ENCODE measurements around the gene MIOX. TPM values are rescaled to one million over a fixed set of nuclear protein-coding genes. Genes with fewer than 3 reads are reported as not detected.

Gene MIOX
- total RNA-seq, 4 donors from 2014 or later, result not detected

DNA sequence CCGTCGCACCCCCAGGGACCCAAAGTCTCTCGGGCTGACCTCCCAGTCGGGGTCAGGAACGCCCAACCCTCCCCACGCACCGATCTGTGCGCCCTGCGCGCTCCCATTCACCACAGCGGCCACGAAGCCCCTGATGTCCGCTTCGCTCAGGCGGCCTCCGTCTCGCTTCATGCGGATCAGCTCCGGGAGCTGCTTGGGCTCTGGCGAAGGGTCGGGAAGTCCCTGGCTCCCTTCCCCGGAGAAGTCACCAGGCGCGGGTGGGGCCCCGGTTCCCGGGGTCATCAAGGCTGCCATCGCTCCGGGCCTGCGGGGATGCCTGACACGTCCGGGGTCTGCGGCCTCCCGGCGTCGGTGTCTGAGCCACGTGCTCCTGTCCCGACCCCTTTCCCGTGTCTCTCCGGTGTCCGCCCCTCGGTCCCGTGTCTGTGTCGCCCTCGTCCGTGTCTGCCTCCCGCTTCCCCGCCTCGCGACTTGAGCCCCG is 42.8 kb downstream of the MIOX start:
- Histone ChIP-seq H3K27ac (peak overlapping the region; percentile 96 to 100 (median 98)), H3K27me3 (peaks cover 0 to 35% (median 0%) of the 10 kb centered on the region in 4 donors), H3K4me1 (peaks cover 36 to 96% (median 49%) of the 10 kb centered on the region in 3 donors), H3K9me3 (no peaks in the 10 kb centered on the region), H3K4me3 (peak overlapping the region; percentile 54 to 87 (median 64)), H3K36me3 (no peaks in the 10 kb centered on the region)
- intact Hi-C loops (cut with DNase I), result loop anchor here (10.0 kb wide), 1 partner anchor 85 kb away; no protein-coding TSS in a partner anchor
- 16% methylated on average over 5 of the region's 50 CpGs; no CpG with 5 or more reads in 1 of the 2 donors for WGBS, 2 donors
- DNase-seq, result no peak
- TF ChIP-seq POLR2A (IDR thresholded peaks at IDR 0.05), result no peak
- TF ChIP-seq, protein P1, sequence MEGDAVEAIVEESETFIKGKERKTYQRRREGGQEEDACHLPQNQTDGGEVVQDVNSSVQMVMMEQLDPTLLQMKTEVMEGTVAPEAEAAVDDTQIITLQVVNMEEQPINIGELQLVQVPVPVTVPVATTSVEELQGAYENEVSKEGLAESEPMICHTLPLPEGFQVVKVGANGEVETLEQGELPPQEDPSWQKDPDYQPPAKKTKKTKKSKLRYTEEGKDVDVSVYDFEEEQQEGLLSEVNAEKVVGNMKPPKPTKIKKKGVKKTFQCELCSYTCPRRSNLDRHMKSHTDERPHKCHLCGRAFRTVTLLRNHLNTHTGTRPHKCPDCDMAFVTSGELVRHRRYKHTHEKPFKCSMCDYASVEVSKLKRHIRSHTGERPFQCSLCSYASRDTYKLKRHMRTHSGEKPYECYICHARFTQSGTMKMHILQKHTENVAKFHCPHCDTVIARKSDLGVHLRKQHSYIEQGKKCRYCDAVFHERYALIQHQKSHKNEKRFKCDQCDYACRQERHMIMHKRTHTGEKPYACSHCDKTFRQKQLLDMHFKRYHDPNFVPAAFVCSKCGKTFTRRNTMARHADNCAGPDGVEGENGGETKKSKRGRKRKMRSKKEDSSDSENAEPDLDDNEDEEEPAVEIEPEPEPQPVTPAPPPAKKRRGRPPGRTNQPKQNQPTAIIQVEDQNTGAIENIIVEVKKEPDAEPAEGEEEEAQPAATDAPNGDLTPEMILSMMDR (IDR thresholded peaks at IDR 0.05), result no peak

DNA sequence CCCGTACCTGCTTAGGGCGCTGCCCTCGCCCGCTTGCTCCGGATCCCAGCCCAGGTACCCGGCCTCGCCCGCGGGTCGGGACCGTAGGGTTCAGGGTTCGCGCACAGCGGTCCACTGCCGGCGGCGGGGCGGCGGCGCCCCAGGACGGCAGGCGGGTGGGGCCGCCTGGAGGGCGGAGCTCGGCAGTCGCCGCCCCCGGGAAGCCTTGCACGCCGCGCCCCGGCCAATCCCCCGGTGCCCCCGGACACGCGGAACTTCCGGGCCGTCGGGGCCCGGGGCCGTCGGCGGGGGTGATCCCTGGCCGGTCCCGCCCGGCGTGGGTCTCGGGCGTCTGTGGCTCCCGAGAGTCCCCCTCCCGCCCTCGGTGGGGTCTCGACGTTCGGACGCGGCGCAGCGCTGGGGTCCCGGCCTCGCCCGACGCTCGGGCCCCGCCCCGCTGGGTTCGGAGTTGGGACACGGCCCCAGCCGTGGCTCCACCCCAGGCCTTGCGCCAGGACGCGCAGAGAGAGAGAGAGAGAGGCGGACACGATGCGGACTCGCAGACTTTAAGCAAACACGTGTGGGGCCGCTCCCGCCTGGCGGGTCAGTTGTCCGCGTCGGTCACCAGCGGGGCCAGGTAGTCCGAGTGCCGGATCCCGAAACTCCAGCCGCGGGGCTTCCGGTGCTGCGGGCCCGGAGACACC is 43.4 kb downstream of the MIOX start, which contains the start of gene TYMP:
TYMP (minus strand) TSS at position 116 of the 683 bp plus-strand sequence. CDS start 303 bp downstream, outside the sequence.
- WGBS, 2 donors, result 10% methylated on average over 4 of the region's 92 CpGs; no CpG with 5 or more reads in 1 of the 2 donors
- peak within 1 kb of the TSS; percentile 54 to 87 (median 64) for H3K4me3 ChIP-seq
- H3K9me3 ChIP-seq, result no peaks in the 10 kb centered on the region
- intact Hi-C loops (cut with DNase I), result loop anchor here (10.0 kb wide), 1 partner anchor 85 kb away; no protein-coding TSS in a partner anchor
- H3K4me1 ChIP-seq, result peaks cover 31 to 93% (median 44%) of the 10 kb centered on the region in 3 donors
- peaks cover 0 to 41% (median 0%) of the 10 kb centered on the region in 4 donors for H3K27me3 ChIP-seq
- H3K36me3 ChIP-seq, result no peaks in the 10 kb centered on the region
- no peak for DNase-seq
- H3K27ac ChIP-seq, result peak within 1 kb of the TSS; percentile 96 to 100 (median 98)
- TF ChIP-seq, protein P1 (IDR thresholded peaks at IDR 0.05), result peak in 2 of 6 experiments; percentile 2 to 15
- TF ChIP-seq POLR2A (IDR thresholded peaks at IDR 0.05), result peak in 3 of 4 donors; percentile 7 to 93 (median 47)

GRCh38 chr22:50530580-50530876 is 43.9 kb downstream of the MIOX start:
- Histone ChIP-seq H3K27ac (peak overlapping the region; percentile 96 to 100 (median 98)), H3K36me3 (no peaks in the 10 kb centered on the region), H3K4me1 (peaks cover 31 to 91% (median 42%) of the 10 kb centered on the region in 3 donors), H3K4me3 (peak overlapping the region; percentile 54 to 87 (median 64)), H3K9me3 (no peaks in the 10 kb centered on the region), H3K27me3 (peaks cover 0 to 43% (median 0%) of the 10 kb centered on the region in 4 donors)
- no CpG with 5 or more reads among the region's 21 CpGs for WGBS, 2 donors
- intact Hi-C loops (cut with DNase I), result no loop called here
- no peak for TF ChIP-seq POLR2A (IDR thresholded peaks at IDR 0.05)
- TF ChIP-seq, protein P1 (IDR thresholded peaks at IDR 0.05), result no peak
- no peak for DNase-seq

- Histone ChIP-seq H3K9me3 (no peaks in the 10 kb centered on the region), H3K4me3 (peak overlapping the region; percentile 54 to 87 (median 64)), H3K4me1 (peaks cover 31 to 92% (median 42%) of the 10 kb centered on the region in 3 donors), H3K27ac (peak overlapping the region; percentile 96 to 100 (median 98)), H3K27me3 (peaks cover 0 to 43% (median 0%) of the 10 kb centered on the region in 4 donors), H3K36me3 (no peaks in the 10 kb centered on the region)
- intact Hi-C loops (cut with DNase I), result no loop called here
- TF ChIP-seq POLR2A (IDR thresholded peaks at IDR 0.05), result peak in 3 of 4 donors; percentile 51 to 94 (median 69)
- TF ChIP-seq, protein P1 (IDR thresholded peaks at IDR 0.05), result no peak
- 0% methylated on average over 3 of the region's 53 CpGs; no CpG with 5 or more reads in 1 of the 2 donors for WGBS, 2 donors
- peak; percentile 64 for DNase-seq
Observed at GRCh38 chr22:50530877-50531545, 44.4 kb downstream of the MIOX start.
